ENCODE measurements around the gene SIRPD.

GRCh38 chr20:1500496-1500895 is 57.0 kb downstream of the SIRPD start:
- TF ChIP-seq CTCF (IDR thresholded peaks at IDR 0.05) (no peak), POLR2AphosphoS5 (IDR thresholded peaks at IDR 0.05) (no peak), POLR2A (IDR thresholded peaks at IDR 0.05) (no peak)

Measured in sigmoid colon (tissue), 4 donors.